Superior temporal gyrus (tissue), 1 donor: Measurements from ENCODE around the gene NPTXR.
"Not testable (repeated sequence)": the region's sequence is repeated elsewhere in the genome, so short reads cannot be mapped to it uniquely, and the experiment has no call there.

Experiments
- DNase-seq: peaks from one replicate; pipeline ENCODE4 v3.0.0-alpha.2; 2016; ENCODE audit errors: extremely low spot score

The NPTXR gene

GRCh38 chr22:38832005-38832978 is 11.5 kb downstream of the NPTXR start:
- peak; percentile 73 for DNase-seq

- no peak for DNase-seq
Observed at GRCh38 chr22:38831166-38831945, 12.5 kb downstream of the NPTXR start.

- DNase-seq, result no peak
Observed at GRCh38 chr22:38830845-38831108, 13.1 kb downstream of the NPTXR start.

- DNase-seq, result no peak
Observed at GRCh38 chr22:38830026-38830844, 13.6 kb downstream of the NPTXR start.

GRCh38 chr22:38829485-38829884 is 14.3 kb downstream of the NPTXR start:
- no peak for DNase-seq

- DNase-seq, result no peak
Observed at GRCh38 chr22:38828616-38829205, 15.1 kb downstream of the NPTXR start.

- no peak for DNase-seq
Observed at GRCh38 chr22:38828191-38828590, 15.6 kb downstream of the NPTXR start.

GRCh38 chr22:38827510-38827909 is 16.3 kb downstream of the NPTXR start:
- no peak for DNase-seq

GRCh38 chr22:38826801-38827200 is 17.0 kb downstream of the NPTXR start:
- no peak for DNase-seq

- DNase-seq, result no peak
Observed at GRCh38 chr22:38826386-38826785, 17.4 kb downstream of the NPTXR start.

GRCh38 chr22:38824585-38824984 is 19.2 kb downstream of the NPTXR start:
- peak; percentile 82 for DNase-seq

GRCh38 chr22:38823637-38824036 is 20.2 kb downstream of the NPTXR start:
- no peak for DNase-seq

GRCh38 chr22:38823076-38823475 is 20.8 kb downstream of the NPTXR start:
- no peak for DNase-seq

- DNase-seq, result no peak
Observed at GRCh38 chr22:38820020-38820419, 23.8 kb downstream of the NPTXR start.

GRCh38 chr22:38819387-38819940 is 24.4 kb downstream of the NPTXR start:
- DNase-seq, result no peak

GRCh38 chr22:38817196-38817595 is 26.6 kb downstream of the NPTXR start:
- no peak for DNase-seq

- DNase-seq, result no peak
Observed at GRCh38 chr22:38815842-38816241, 28.0 kb downstream of the NPTXR start.

- DNase-seq, result no peak
Observed at GRCh38 chr22:38811241-38811640, 32.6 kb downstream of the NPTXR start.

- not testable (repeated sequence) for DNase-seq
Observed at GRCh38 chr22:38805041-38805593, 38.7 kb downstream of the NPTXR start.

GRCh38 chr22:38802671-38803121 is 41.1 kb downstream of the NPTXR start:
- DNase-seq, result peak; percentile 25
